Activated CD4-positive, CD25-positive, alpha-beta regulatory T cell treated with anti-CD3 and anti-CD28 coated beads, Interleukin-2, amount 50 U/mL, for 16 hours (primary cell): ENCODE results near the gene ARHGDIB.

Source experiments
- DNase-seq: peaks from one replicate; pipeline ENCODE4 v3.0.0-alpha.2; 2020; ENCODE audit warnings: low read depth, low spot score

ARHGDIB gene

DNA sequence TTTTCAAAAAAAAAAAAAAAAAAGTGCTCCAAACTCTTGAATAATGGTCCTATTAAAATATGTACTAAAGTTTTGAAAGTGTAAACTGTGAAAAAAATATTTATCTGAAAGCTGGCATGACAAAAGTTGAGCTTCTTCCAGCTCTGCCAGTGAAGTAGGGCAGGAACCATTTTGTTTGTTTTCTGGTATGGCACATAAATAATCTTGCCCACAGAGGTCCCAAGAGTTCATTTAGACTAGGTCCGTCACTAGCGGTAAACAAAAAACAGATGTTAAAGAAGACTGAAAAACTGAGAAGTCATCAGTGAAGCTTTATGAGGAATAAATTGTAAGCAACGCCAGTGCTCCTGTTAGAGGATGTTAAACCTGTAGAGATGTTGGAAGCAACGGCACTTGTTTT is 30.0 kb downstream of the ARHGDIB start:
- DNase-seq = no peak

DNA sequence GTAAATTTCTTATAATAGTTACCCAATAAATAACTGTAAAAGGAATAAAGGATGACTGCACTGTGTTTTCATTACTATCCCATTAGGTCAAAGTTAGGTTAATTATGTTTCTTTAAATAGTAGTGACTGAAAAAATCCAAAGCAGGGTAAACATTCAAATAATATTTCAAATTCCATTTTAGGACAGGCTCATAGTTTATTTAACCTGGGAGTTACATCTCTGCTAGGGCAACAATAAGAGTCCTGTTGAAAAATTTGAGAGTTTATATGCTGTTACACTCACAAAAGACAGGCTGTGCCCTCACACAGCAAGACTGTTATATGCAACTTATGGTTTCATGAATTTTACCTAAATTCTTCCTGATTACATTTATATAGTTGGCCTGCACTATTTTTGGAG is 31.1 kb downstream of the ARHGDIB start:
- no peak for DNase-seq

DNA sequence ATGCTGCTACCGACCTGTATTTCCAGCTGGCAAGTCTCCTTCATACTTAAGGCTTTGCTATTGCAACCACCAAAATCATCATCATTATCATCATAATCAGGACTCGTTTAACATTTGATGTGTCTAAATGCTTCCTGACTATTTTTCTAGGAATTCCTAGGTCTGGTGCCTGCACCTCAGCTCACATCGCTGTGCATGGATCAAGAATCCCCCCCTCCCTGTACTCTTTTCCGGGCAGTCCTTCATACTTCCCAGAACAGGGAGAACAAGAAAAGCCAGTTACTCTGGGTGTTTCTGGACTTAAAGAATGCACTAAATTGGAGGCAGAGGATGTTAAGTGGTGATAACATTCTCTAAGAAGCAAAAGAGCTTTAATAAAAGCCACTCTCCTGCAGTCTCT is 32.5 kb downstream of the ARHGDIB start:
- DNase-seq = no peak

DNA sequence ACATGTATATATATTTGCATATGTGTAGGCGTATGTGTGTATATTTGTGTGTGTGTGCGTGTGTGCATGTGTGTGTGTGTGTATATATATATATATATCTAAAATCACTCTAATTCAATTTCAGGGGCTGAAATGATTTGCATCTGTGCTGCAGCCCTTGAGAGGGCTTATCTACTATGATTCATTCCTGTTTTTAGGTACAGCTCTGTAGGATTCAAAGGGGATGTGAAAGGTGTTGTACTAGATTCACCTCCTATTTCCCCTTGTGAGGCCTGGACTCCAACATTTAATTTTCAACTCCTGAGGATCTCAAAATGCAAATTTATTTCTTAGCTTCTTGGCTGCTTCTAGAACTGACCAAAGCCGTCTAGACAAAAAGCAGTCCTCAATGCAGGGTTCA is 34.1 kb downstream of the ARHGDIB start:
- no peak for DNase-seq

DNA sequence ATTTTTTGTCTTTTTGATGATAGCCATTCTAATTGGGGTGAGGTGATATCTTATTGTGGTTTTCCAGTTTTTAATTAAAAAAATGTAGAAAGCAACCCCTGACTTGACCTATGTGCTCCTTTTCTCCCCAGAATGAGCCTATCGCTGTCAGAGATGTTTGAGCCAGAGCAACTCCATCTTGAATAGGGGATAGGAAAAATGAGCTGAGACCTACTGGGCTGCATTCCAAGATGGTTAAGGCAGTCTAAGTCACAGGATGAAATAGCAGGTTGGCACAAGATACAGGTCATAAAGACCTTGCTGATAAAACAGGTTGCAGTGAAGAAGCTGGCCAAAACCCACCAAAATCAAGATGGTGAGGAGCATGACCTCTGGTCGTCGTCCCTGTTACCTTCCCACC is 36.9 kb downstream of the ARHGDIB start:
- no peak for DNase-seq

DNA sequence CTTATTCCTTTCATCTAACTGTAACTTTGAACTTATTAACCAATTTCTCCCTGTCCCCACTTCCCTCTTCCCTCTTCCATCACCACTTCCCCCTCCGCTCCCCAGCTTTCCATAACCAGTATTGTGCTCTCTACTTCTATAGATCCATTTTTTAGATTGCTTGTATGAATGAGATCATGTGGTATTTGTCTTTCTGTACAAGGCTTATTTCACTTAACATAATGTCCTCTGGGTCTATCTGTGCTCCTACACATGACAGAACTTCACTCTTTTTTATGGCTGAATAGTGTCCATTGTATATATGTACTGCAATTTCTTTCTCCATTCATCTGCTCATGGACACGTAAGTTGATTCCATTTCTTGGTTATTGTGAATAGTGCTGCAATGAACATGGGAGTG is 37.5 kb downstream of the ARHGDIB start:
- DNase-seq = no peak

DNA sequence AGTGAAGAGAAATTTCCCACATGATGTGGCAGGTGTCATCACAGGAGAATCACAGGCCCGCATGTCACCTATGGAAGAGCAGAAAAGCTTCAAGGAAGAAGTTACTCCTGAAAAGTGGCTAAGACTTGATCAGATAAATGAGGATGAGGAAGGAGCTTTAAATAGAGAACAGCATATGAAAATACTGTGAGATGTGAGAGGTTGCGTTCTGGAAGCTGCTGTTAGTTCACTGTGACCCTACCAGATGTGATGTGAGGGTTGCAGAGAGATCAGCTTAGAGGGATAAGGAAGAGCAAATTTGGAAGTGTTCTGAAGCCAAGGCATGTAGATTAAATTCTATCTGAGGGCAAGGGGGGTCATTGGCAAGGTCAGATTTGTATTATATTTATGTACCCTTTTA is 40.2 kb downstream of the ARHGDIB start:
- DNase-seq = no peak

DNA sequence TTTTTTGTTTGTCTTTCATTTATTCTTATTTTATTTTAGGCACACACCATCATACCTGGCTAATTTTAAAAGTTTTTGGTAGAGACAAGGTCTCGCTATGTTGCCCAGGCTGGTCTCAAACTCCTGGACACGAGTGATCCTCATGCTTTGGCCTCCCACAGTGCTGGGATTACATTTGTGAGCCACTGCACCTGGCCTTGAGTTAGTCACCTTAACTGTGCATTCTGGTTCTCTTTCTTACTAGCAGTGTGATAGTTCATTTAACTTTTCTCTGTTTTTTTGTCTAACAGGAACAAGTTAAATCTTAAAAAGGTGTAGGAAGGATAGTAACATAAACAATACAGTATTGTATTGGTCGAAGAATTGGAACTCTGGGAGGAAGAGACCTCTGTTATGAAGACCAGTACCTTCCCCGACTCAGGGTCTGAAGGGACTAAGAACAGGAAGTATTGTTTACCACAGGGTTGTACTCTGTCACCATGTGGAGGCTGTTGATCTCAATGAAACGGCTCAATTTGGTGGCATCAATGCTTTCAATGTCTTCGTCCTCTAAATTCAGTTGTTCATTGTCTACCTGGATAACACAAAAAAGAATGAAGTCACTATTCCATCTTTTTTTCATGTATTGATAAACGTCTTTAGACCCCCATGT is 40.8 kb downstream of the ARHGDIB start:
- DNase-seq = no peak

DNA sequence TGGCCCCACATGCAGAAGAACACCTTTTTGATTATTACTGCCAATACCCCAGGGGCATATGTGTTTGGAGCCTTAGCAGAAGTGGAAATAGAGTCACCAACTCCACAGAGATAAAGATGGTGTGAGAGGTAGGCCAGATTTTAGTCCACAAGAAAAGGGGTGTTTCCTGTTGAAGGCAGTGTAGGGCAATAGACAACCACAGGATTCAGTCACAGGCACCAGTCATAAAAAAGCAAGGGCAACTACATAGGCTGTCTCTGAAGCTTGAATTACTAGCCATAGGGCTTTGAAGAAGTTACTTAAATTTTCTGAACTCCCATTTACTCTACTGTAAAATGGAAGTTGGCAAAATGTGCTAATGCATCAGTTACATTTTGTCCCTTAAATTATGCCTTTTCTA is 41.9 kb downstream of the ARHGDIB start:
- DNase-seq = no peak

DNA sequence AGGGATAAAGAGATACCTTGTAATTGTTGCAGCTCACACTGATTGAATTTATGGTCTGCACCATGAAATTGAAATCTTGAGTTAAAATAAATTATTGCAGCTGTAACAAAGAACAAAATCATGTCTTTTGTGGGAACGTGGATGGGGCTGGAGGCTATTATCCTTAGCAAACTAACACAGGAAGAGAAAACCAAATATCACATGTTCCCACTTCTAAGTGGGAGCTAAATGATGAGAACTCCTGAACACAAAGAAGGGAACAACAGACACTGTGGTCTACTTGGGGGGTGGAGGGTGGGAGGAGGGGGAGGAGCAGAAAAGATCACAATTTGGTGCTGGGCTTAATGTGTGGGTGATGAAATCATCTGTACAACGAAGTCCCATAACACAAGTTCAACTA is 45.7 kb downstream of the ARHGDIB start:
- no peak for DNase-seq

DNA sequence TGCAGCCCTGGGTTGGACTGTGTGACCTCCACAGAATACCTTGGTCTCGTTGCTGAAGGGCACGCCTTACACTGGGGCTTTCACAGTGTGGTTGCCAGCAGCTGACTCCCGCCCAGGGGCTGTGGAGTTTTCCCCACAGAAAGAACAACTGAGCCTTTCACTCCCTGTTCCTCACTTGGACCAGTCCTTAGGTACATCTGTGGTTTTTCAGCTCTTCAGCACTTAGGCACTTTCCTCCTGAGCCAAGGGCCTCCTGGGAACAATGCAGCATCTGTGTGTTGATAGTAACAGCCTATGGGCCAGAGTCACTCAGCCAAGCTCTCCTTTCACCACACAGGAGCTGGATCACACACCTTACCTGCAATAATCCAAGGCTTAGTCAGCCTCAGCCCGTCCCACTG is 48.0 kb downstream of the ARHGDIB start:
- DNase-seq = no peak

DNA sequence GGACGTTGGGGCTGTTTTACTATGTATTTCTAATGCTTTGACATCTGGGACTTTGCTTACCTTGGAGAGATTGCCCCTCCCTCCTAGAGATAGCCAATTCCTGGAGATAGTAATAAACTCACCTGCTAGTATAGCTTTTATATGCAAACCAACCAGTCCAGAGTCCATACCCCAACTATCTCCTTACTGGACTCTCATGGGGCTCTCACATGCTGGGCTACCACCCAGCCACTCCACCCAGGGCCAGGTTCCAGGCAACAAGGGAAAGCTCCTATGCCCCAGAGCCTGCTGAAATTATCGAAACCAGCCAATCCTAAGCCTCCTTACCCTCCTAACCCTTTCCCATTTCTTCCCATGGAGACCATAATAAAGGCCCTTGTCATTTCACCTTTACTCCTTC is 50.3 kb downstream of the ARHGDIB start:
- no peak for DNase-seq

DNA sequence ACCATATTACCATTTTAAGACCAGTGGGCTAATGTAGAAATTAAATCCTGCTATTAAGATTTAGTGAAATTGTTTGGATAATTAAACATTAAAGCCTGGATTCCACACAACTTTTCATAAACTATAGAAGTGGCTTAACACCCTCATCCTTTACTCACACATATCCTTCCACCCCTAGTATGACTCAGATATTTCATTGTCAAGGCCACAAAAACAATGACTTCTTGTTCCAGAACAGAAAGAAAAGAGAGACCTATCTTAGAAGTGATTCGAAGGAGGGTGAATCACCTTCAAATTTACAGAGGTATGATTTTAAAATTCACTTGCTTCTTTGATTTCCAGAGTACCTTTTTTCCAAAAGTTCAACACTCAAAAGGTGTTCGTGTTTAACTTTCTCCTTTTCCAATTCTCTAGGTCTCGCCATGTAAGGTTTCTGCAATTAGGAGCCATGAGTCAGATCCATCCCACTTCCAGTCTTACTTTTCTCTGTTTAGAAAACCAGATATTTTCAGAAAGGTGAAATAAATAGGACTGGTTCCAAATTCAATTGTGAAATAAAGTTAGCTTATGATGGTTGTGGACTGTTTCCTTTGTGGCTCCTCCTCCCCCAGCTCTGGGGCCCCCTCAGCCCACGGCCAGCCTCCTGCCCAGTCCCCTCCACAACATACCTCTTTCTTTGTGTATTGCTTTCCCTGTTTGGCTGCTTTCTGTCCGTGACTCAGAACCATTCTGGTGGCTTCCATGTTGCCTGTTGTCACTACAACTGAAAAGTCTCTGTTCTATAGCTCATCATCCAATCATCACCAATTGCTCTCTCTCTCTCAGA is 51.1 kb downstream of the ARHGDIB start:
- DNase-seq = no peak

DNA sequence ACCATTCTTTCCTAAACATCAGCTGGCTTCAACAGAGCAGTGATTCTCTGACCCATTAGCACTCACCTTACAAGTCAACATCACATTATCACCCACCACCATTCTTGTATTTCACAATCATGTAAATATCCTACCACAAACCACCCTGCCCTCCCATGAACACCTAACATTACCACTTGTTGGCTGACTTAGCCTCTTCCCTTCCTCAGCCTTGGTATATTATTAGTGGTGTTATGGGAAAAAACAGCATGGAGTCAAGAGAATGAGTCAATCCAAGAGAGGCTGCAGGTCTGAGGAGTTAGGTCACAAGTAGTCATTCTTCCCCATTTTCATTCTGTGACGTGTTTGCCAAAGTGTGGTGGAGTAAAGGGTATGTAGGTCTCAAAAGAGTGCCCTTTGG is 53.4 kb downstream of the ARHGDIB start:
- no peak for DNase-seq

DNA sequence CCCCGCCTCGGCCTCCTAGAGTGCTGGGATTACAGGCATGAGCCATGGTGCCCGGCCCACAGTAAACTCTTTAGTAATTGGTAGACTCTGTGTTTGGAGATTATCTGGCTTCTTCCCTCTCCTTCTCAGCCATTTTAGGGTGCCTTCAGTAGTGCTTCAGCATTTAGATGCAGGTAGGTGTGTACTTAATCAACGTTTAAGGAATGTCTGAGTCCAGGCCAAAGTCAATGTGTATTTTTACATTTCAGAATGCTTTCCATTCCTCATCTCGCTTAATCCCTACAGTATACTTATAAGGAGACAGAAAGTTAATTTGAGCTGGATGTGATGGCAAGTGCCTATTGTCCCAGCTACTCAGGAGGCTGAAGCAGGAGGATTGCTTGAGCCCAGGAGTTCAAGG is 55.3 kb downstream of the ARHGDIB start:
- no peak for DNase-seq

DNA sequence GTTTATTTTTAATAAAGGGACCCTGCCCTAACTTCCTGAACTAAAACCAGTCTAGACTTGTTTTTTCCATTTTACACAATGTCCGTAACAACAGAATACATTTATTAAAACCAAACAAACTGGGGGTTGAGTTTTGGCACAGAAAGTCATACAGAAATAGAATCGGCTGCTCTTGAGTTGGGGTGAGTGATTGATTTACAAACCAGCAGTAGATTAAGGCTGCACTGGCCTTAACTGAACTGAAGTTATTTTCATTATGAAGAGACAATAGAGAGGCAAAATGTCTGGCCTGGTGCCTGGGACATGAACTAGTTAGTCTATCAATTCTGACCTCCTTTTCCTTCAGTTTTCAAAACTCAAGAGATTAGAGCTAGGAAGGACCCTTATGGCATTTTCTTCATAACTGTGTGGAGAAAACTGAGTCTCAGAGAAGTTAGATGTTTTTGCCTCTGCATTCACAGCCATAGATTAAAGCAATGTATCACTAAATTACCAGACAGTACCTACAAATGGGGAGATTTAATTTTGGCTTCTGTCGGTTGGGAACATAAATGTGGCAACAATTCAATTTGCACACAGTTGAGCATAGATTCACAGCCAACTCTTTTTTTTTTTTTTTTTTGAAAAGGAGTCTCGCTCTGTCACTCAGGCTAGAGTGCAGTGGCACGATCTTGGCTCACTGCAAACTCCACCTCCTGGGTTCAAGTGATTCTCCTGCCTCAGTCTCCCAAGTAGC is 56.0 kb downstream of the ARHGDIB start:
- no peak for DNase-seq

DNA sequence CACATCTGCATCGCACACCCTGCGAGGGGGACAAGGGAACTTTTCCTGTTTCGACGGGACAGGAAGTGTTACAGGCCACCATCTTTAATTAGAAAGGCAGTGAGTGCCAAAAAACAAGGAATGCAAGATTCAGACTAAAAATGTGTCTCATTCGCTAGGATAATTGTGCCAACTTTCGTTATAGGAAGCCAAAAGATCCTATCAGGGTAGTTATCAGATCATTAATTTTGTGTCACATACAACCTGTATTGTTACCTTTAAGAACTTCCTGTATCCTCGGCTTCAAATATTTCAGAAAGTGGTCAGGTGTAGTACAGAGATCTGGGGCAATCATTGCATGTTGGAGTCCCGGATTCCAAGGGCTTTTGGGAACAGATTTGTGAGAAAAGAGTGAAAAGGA is 56.5 kb downstream of the ARHGDIB start:
- DNase-seq = no peak

DNA sequence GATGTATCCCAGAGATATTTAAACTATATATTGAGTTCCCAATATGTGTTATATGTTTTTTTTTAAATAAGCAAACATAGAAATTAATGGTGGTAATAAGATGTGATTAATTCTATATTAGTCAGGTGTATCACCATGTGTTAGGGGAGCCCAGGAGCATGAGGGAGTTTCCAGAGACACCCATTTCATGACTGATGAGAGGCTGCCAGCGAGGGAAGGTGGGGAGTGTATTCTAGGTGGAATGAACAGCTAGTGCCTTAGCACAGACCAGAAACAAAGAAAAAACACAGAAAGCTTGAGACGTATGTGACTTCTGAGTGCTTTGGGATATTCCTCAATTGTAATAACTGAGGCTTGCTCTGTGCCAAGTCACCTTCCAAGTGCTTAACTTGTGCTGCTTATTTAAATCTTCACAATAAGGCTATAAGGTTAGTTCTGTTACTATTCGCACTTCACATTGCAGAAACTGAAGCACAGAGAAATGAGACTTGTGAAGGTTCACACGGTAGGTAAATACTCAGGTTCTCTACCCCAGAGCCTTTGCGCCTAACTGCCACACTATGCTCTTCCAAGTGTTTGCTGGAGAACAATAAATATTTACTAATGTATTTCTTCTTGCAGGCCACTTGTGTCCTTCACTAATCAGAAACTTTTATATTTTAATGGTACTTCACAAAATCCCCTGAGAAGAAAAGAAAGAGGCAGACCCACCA is 57.9 kb downstream of the ARHGDIB start:
- DNase-seq = no peak

DNA sequence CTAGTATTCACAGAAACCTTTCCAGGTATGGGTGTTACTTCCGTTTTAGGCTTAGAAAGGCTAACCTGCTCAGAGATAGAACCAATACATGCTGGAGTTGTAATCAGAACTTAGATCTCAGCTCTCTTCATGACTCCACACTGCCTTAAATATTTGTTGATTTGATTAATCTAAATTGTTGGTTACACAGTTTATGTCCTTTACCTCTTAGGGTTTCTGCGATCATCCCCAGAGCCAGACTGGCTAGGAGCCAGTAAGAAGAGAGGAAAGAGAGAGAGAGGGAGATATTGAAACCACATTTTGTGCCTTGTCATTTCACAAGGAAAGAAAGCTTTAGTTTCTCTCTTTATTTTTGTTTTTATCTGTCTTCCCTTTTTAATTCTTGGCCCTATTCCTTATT is 58.9 kb downstream of the ARHGDIB start:
- no peak for DNase-seq

DNA sequence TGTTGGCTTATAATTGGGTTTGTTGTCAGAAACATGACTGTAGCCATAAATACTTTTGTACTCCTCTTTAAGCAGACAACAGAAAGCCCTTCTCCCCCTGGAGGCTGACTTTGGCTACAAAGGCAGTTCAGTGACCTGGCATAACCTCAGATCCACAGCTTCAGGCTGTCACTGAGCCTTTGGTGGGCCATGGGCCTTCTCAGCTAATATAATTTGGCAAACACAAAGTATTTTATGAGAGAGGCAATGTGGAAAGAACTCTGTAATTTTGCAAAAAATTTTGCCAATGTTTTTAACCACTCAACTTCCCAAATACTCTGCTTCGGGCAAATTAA is 60.2 kb downstream of the ARHGDIB start:
- DNase-seq = no peak

DNA sequence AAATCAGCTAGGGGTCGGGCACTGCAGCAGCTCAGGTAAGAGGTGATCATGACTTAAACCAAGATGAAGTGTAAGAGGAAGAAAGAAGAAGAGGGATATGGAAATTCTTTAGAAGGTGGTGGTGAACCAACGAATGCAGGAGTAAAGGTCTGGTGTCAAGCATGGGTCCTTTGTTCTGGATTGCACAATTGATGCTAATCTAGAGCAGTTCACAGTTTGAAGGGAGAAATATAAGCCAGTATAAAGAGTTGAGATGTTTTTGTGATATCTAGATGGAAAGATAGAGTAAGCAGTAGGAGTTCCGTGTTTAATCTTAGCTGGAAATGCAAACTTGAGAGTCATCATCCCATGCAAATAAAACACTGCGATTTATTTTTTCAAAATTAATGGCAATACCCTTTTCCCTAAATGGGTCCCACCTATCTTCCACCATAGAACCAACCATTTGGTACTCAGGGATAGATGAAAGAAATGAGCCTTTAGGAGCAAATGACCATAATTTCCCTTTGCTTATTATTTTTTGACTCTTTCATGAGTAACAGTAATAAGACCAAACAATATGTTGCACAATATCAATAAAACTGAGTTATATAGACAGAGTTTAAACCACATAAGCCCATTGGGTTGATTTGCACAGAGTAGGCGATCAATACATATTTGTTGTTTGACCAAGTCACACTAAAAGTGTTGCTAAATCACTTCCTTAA is 60.7 kb downstream of the ARHGDIB start:
- DNase-seq = no peak
